ENCODE measurements around the gene TRIP6. TPM values are rescaled to one million over a fixed set of nuclear protein-coding genes. Genes with fewer than 3 reads are reported as not detected.
A peak's percentile ranks its signal among the peaks of the same experiment; 100 is the strongest.

TRIP6 gene
- total and polyA plus RNA-seq, 2 of the 8 experiments (the other 6 are each of a cell fraction or from before 2014, with no cell fraction given), result 88.4 to 103 TPM

DNA sequence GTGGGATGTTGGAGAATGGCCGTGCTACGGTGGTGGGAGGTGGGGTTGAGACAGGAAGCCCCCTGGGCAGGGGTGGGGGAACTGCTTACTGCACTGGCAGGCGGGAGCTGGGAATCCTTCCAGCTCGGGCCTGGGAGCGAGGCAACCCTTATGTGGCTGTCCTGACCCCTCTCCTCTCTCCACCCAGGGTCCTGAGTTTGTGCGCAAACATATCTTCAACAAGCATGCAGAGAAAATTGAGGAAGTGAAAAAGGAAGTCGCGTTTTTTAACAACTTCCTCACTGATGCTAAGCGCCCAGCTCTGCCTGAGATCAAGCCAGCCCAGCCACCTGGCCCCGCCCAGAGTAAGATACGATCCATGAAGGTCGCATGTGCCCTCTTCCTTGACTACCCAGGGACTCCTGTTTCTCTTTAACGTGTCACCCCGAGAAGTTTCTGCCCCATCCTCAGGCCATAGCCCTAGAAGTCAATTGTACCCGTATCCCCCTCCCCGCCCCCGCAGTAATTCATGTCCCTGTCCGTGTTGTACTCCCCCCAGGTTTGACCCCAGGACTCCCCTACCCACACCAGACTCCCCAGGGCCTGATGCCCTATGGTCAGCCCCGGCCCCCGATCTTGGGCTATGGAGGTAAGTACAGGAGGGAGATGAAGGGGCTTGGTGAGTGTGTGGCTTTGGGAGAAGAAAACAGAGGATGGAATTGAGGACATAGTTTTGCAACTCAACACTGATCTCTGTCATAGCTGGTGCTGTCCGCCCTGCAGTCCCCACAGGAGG lies 20.5 kb downstream of the TRIP6 start:
- H3K9ac ChIP-seq (replicated peaks in 1 of 4; ENCODE audit: extremely low read depth in 1 of 4, low read depth in 3 of 4, low read length in 3 of 4), result no peak overlapping the region
- DNase-seq (ENCODE audit: low read depth in 1 of 2, low spot score in 2 of 2) (no peak), FAIRE-seq (no peak)
- H3K9me3 ChIP-seq (ENCODE audit: insufficient read depth in 2 of 2, low read depth in 1 of 2, low read length in 1 of 2), result no peaks in the 10 kb centered on the region; a peak in 1 of 4 replicates
- H3K18ac ChIP-seq (ENCODE audit: extremely low read depth, low read length), result no peak overlapping the region
- H4K20me1 ChIP-seq (replicated peaks in 1 of 2; ENCODE audit: control insufficient read depth in 1 of 2, insufficient read depth in 2 of 2, low read length in 2 of 2), result peaks cover 15 to 20% of the 10 kb centered on the region in 2 experiments
- ChIA-PET POLR2A (ENCODE audit: partially characterized antibody) (interaction anchor here (0.6 to 10.1 kb wide), 11 partner anchors 14 to 787 kb away, joined by 3 to 313 read pairs (median 3); partner anchors contain the start of genes SRRT and TRIP6), CTCF (ENCODE audit: partially characterized antibody) (interaction anchor here (0.5 to 3.4 kb wide), 9 partner anchors 10 to 305 kb away, joined by 3 to 14 read pairs (median 3); partner anchors contain the start of gene POP7)
- H3K56ac ChIP-seq (replicated peaks; ENCODE audit: insufficient read length, low read depth, low read length), result no peak overlapping the region
- H2BK12ac ChIP-seq (ENCODE audit: low read depth, low read length), result peak overlapping the region; percentile 3; the same call in 1 of the 2 replicates
- H3K4me2 ChIP-seq (ENCODE audit: insufficient read depth in 1 of 2, low read depth in 2 of 2, low read length in 2 of 2), result peak overlapping the region; percentile 86 to 91
- H3K4ac ChIP-seq (replicated peaks; ENCODE audit: insufficient read length, low read depth, low read length), result no peak overlapping the region
- no peak overlapping the region for H2AK5ac ChIP-seq (ENCODE audit: low read depth, low read length)
- H3K79me1 ChIP-seq (ENCODE audit: low read depth, low read length), result peaks cover 14% of the 10 kb centered on the region
- H3K27me3 ChIP-seq (replicated peaks in 1 of 4; ENCODE audit: control insufficient read depth in 3 of 4, extremely low read depth in 1 of 4, insufficient read depth in 3 of 4, low read length in 3 of 4), result no peaks in the 10 kb centered on the region
- H3K14ac ChIP-seq (ENCODE audit: insufficient read length), result no peak overlapping the region
- H2BK120ac ChIP-seq (replicated peaks; ENCODE audit: low read depth, low read length), result no peak overlapping the region
- H2BK20ac ChIP-seq (ENCODE audit: low read length), result no peak overlapping the region
- 85% methylated on average over 21 of the region's 21 CpGs; no CpG with 5 or more reads in 1 of the 2 experiments for WGBS, 2 experiments (ENCODE audit: extremely low coverage in 1 of 2, insufficient coverage in 1 of 2, insufficient read length in 1 of 2, insufficient replicate concordance in 2 of 2, low coverage in 1 of 2, low lambda C conversion rate in 2 of 2, missing lambda C conversion rate in 1 of 2)
- no peak overlapping the region for H4K91ac ChIP-seq (replicated peaks; ENCODE audit: insufficient read length, low read length)
- H3K4me1 ChIP-seq (replicated peaks in 1 of 4; ENCODE audit: control insufficient read depth in 3 of 4, insufficient read depth in 4 of 4, low read length in 3 of 4), result peaks cover 0 to 18% (median 5%) of the 10 kb centered on the region in 4 experiments; a peak in 6 of 7 replicates
- H4K5ac ChIP-seq (ENCODE audit: insufficient read length, low read depth, low read length), result no peak overlapping the region
- H4K8ac ChIP-seq (ENCODE audit: extremely low read depth, insufficient read depth, low read length), result no peak overlapping the region
- H3K4me3 ChIP-seq (ENCODE audit: extremely low read depth in 1 of 4, insufficient read depth in 2 of 4, low read depth in 3 of 4, low read length in 4 of 4), result peak overlapping the region in 1 of 4 experiments; percentile 91; a peak in 2 of 8 replicates
- H2BK15ac ChIP-seq (ENCODE audit: low read length), result no peak overlapping the region
- H3K27ac ChIP-seq (ENCODE audit: low read depth, low read length), result no peak overlapping the region
- H3K23ac ChIP-seq (ENCODE audit: insufficient read length), result no peak overlapping the region
- peaks cover 20% of the 10 kb centered on the region; the same call in 1 of the 2 replicates for H3K23me2 ChIP-seq (ENCODE audit: low read depth, low read length)
- H2AFZ ChIP-seq (ENCODE audit: low read length), result no peak overlapping the region
- no peak overlapping the region; the same call in 1 of the 2 replicates for H2BK5ac ChIP-seq (ENCODE audit: low read depth, low read length)
- H3K79me2 ChIP-seq (ENCODE audit: control insufficient read depth in 1 of 2, insufficient read depth in 2 of 2, low read length in 2 of 2), result peaks cover 0 to 30% of the 10 kb centered on the region in 2 experiments; a peak in 2 of 4 replicates
- peaks cover 40 to 62% (median 52%) of the 10 kb centered on the region in 4 experiments for H3K36me3 ChIP-seq (ENCODE audit: control insufficient read depth in 2 of 4, insufficient read depth in 4 of 4, low read length in 3 of 4)
- TF ChIP-seq ZNF274 (IDR thresholded peaks at IDR 0.05; ENCODE audit: borderline replicate concordance, extremely low read depth, low read length) (no peak), JUN (IDR thresholded peaks at IDR 0.05; ENCODE audit: low read depth, low read length) (no peak), MAFK (IDR thresholded peaks at IDR 0.05; ENCODE audit: low read depth, low read length) (no peak), CBX8 (IDR thresholded peaks at IDR 0.05; ENCODE audit: borderline replicate concordance, low read depth, low read length) (no peak), POU5F1 (IDR thresholded peaks at IDR 0.05; ENCODE audit: low read depth, low read length) (no peak), HDAC2 (IDR thresholded peaks at IDR 0.05; ENCODE audit: borderline replicate concordance in 1 of 2, low read depth in 2 of 2, low read length in 2 of 2) (no peak), RXRA (IDR thresholded peaks at IDR 0.05; ENCODE audit: insufficient read depth, low read depth, low read length) (no peak), SP4 (IDR thresholded peaks at IDR 0.05; ENCODE audit: low read length) (no peak), CHD1 (IDR thresholded peaks at IDR 0.05; ENCODE audit: low read depth, low read length) (no peak), ASH2L (IDR thresholded peaks at IDR 0.05; ENCODE audit: low read length) (no peak), EGR1 (IDR thresholded peaks at IDR 0.05; ENCODE audit: borderline replicate concordance, low read depth, low read length) (no peak)
